ENCODE data around the gene TMX4. TPM values are rescaled to one million over a fixed set of nuclear protein-coding genes. Genes with fewer than 3 reads are reported as not detected.

TMX4 gene
- total RNA-seq, 6 donors from 2014 or later = 12.4 to 50.5 (median 31.5) TPM

DNA sequence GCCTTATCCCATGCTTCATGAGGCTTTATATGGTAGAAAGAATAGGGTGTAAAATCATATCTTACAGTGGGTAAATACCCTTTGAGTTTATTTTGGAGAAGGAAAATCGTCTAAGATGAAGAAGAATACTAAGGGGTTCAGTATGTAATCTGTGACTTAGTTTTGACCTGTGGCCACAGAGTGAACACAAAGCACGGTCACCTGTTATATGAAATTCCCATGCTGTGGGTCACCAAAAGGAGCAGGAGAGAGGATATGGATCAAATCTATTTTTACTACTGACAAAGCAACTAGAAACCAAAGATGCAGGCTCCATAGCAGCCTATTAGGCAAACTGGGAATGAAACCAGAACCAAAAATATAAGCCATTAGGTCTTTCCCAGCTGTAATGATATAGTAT lies 75.7 kb downstream of the TMX4 start:
- ATAC-seq (ENCODE audit: low FRiP score in 2 of 2) (no peak), DNase-seq (no peak)
- Histone ChIP-seq H3K4me3 (no peak overlapping the region), H3K9me3 (peaks cover 0 to 8% (median 3%) of the 10 kb centered on the region in 4 donors), H3K4me1 (no peaks in the 10 kb centered on the region), H3K27me3 (no peaks in the 10 kb centered on the region), H3K27ac (no peak overlapping the region), H3K36me3 (no peaks in the 10 kb centered on the region)
- TF ChIP-seq EP300 (IDR thresholded peaks at IDR 0.05) (no peak), POLR2A (IDR thresholded peaks at IDR 0.05) (no peak), POLR2AphosphoS5 (IDR thresholded peaks at IDR 0.05) (no peak)
- TF ChIP-seq, protein P1, sequence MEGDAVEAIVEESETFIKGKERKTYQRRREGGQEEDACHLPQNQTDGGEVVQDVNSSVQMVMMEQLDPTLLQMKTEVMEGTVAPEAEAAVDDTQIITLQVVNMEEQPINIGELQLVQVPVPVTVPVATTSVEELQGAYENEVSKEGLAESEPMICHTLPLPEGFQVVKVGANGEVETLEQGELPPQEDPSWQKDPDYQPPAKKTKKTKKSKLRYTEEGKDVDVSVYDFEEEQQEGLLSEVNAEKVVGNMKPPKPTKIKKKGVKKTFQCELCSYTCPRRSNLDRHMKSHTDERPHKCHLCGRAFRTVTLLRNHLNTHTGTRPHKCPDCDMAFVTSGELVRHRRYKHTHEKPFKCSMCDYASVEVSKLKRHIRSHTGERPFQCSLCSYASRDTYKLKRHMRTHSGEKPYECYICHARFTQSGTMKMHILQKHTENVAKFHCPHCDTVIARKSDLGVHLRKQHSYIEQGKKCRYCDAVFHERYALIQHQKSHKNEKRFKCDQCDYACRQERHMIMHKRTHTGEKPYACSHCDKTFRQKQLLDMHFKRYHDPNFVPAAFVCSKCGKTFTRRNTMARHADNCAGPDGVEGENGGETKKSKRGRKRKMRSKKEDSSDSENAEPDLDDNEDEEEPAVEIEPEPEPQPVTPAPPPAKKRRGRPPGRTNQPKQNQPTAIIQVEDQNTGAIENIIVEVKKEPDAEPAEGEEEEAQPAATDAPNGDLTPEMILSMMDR (IDR thresholded peaks at IDR 0.05) = no peak
- 37 to 43% methylated on average over 2 of the region's 2 CpGs for WGBS, 2 donors

DNA sequence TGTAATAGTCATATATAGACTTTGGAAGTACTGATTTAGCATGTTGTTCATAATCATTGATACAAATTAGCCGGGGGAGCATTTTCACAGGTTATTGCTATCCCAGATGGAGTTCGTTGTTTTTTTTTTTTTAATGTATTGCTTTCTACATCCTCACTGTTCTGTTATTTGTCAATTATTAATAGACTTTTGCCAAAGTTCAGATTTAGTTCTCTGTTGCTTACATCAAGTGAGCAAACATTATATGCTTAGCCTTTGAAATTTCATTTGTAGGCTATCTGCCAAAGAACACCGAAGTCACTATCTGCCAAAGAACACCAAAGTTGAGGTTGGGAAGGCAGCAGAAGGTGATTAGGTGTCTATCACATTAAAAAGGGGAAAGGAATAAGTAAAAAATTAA lies 79.2 kb downstream of the TMX4 start, which contains the start of gene HAO1:
TSS of gene HAO1 (minus strand) at position 118 of the 400 bp plus-strand sequence. CDS start at position 82, 36 bp downstream.
- H3K27ac ChIP-seq = no peak within 1 kb of the TSS
- no peaks in the 10 kb centered on the region for H3K36me3 ChIP-seq
- no peak for DNase-seq
- WGBS, 2 donors = 78 to 80% methylated on average over 3 of the region's 3 CpGs
- ATAC-seq (ENCODE audit: low FRiP score in 2 of 2) = no peak
- no peak within 1 kb of the TSS for H3K4me3 ChIP-seq
- no peaks in the 10 kb centered on the region for H3K27me3 ChIP-seq
- no peak for TF ChIP-seq POLR2A (IDR thresholded peaks at IDR 0.05)
- peaks cover 0 to 4% (median 0%) of the 10 kb centered on the region in 4 donors for H3K4me1 ChIP-seq
- no peaks in the 10 kb centered on the region for H3K9me3 ChIP-seq

- ATAC-seq (ENCODE audit: low FRiP score in 2 of 2) (no peak), DNase-seq (no peak)
- Histone ChIP-seq H3K4me3 (no peak overlapping the region), H3K9me3 (no peaks in the 10 kb centered on the region), H3K36me3 (no peaks in the 10 kb centered on the region), H3K4me1 (peaks cover 0 to 4% (median 0%) of the 10 kb centered on the region in 4 donors), H3K27me3 (no peaks in the 10 kb centered on the region), H3K27ac (no peak overlapping the region)
- 43 to 52% methylated on average over 4 of the region's 4 CpGs for WGBS, 2 donors
- TF ChIP-seq, protein P1 (IDR thresholded peaks at IDR 0.05) = no peak
- TF ChIP-seq POLR2AphosphoS5 (IDR thresholded peaks at IDR 0.05) (no peak), EP300 (IDR thresholded peaks at IDR 0.05) (no peak), POLR2A (IDR thresholded peaks at IDR 0.05) (no peak)
Measured at GRCh38 chr20:7939663-7940062, 79.9 kb downstream of the TMX4 start.

GRCh38 chr20:7938058-7938457 lies 81.5 kb downstream of the TMX4 start:
- no peak for TF ChIP-seq EP300 (IDR thresholded peaks at IDR 0.05)
- no peak for TF ChIP-seq POLR2A (IDR thresholded peaks at IDR 0.05)
- no peak for TF ChIP-seq POLR2AphosphoS5 (IDR thresholded peaks at IDR 0.05)
- TF ChIP-seq, protein P1 (IDR thresholded peaks at IDR 0.05) = no peak
- Histone ChIP-seq H3K27ac (no peak overlapping the region), H3K36me3 (no peaks in the 10 kb centered on the region), H3K4me1 (peaks cover 0 to 4% (median 0%) of the 10 kb centered on the region in 4 donors), H3K9me3 (no peaks in the 10 kb centered on the region), H3K27me3 (no peaks in the 10 kb centered on the region), H3K4me3 (no peak overlapping the region)
- no peak for ATAC-seq (ENCODE audit: low FRiP score in 2 of 2)
- no peak for DNase-seq
- WGBS, 2 donors = 93 to 94% methylated on average over 2 of the region's 2 CpGs

GRCh38 chr20:7937328-7937727 lies 82.2 kb downstream of the TMX4 start:
- H3K27me3 ChIP-seq = no peaks in the 10 kb centered on the region
- H3K4me1 ChIP-seq = peaks cover 0 to 4% (median 0%) of the 10 kb centered on the region in 4 donors
- TF ChIP-seq POLR2AphosphoS5 (IDR thresholded peaks at IDR 0.05) = no peak
- TF ChIP-seq EP300 (IDR thresholded peaks at IDR 0.05) = no peak
- TF ChIP-seq, protein P1 (IDR thresholded peaks at IDR 0.05) = no peak
- no peak for TF ChIP-seq POLR2A (IDR thresholded peaks at IDR 0.05)
- no peak overlapping the region for H3K27ac ChIP-seq
- H3K9me3 ChIP-seq = no peaks in the 10 kb centered on the region
- ATAC-seq (ENCODE audit: low FRiP score in 2 of 2) (no peak), DNase-seq (no peak)
- WGBS, 2 donors = 86 to 88% methylated on average over 3 of the region's 3 CpGs
- H3K4me3 ChIP-seq = no peak overlapping the region
- H3K36me3 ChIP-seq = no peaks in the 10 kb centered on the region

All from upper lobe of left lung (tissue), 6 donors.